Gastrocnemius medialis (tissue), 4 donors: ENCODE data around the gene TMEM175.

Source experiments
- CTCF ChIP-seq, 5 experiments: fragments of 450-650 bp in 3 of 5; fragments of 200-600 bp in 2 of 5; sonication (generic) in 2 of 5; IDR thresholded peaks in 4 of 5; conservative IDR thresholded peaks in 1 of 5; 1 replicate in 4 of 5; 2 replicates in 1 of 5; pipeline ENCODE4 v1.5.1; 2016 to 2019; ENCODE audit warnings: antibody characterized with exemption in 5 of 5, mild to moderate bottlenecking in 3 of 5, moderate library complexity in 3 of 5
- POLR2A ChIP-seq, 2 donors: fragments of 450-650 bp; IDR thresholded peaks; one replicate each; pipeline ENCODE4 v1.6.1; 2017; ENCODE audit warnings: antibody characterized with exemption in 2 of 2, mild to moderate bottlenecking in 2 of 2, moderate library complexity in 2 of 2

GRCh38 chr4:900721-901120 lies 31.5 kb upstream of the TMEM175 start:
- TF ChIP-seq CTCF (IDR thresholded peaks at IDR 0.05 in 4 of 5, conservative IDR thresholded peaks at IDR 0.05 in 1 of 5) (no peak), POLR2A (IDR thresholded peaks at IDR 0.05) (no peak)
